Measurements from ENCODE around the gene NID2.

- TF ChIP-seq CTCF (conservative IDR thresholded peaks at IDR 0.05 in 1 of 2, IDR thresholded peaks at IDR 0.05 in 1 of 2; ENCODE audit: low read depth in 1 of 2, low read length in 2 of 2) = no peak
- no peak for TF ChIP-seq EZH2 (IDR thresholded peaks at IDR 0.05; ENCODE audit: low read length, missing control alignments)
Observed at GRCh38 chr14:52059649-52060048, 9.2 kb downstream of the NID2 start.
